Glutamatergic neuron (in vitro differentiated cells): ENCODE measurements around the gene SPIRE1. TPM values are rescaled to one million over a fixed set of nuclear protein-coding genes. Genes with fewer than 3 reads are reported as not detected.
"Not testable (repeated sequence)": the region's sequence is repeated elsewhere in the genome, so short reads cannot be mapped to it uniquely, and the experiment has no call there.

ENCODE experiments used
- DNase-seq: peaks from one replicate; pipeline ENCODE4 v3.0.0; 2022
- H3K27ac Mint-ChIP-seq: one replicate; pipeline ENCODE4 v1.8.0; 2020; ENCODE audit warnings: mild to moderate bottlenecking, mixed read lengths, inconsistent platforms; ENCODE audit not compliant: unreplicated experiment
- H3K27me3 Mint-ChIP-seq: one replicate; pipeline ENCODE4 v1.8.0; 2020; ENCODE audit warnings: mild to moderate bottlenecking, moderate library complexity, mixed read lengths, inconsistent platforms; ENCODE audit not compliant: unreplicated experiment
- H3K36me3 Mint-ChIP-seq: one replicate; pipeline ENCODE4 v1.8.0; 2020; ENCODE audit warnings: mild to moderate bottlenecking, mixed read lengths, inconsistent platforms; ENCODE audit not compliant: unreplicated experiment
- H3K4me1 Mint-ChIP-seq: one replicate; pipeline ENCODE4 v1.8.0; 2020; ENCODE audit warnings: mild to moderate bottlenecking, low read depth, mixed read lengths, inconsistent platforms; ENCODE audit not compliant: unreplicated experiment
- H3K4me3 Mint-ChIP-seq: one replicate; pipeline ENCODE4 v1.8.0; 2020; ENCODE audit warnings: mild to moderate bottlenecking, mixed read lengths, inconsistent platforms; ENCODE audit not compliant: unreplicated experiment
- H3K9me3 Mint-ChIP-seq: one replicate; pipeline ENCODE4 v1.8.0; 2020; ENCODE audit warnings: mild to moderate bottlenecking, moderate library complexity, mixed read lengths, inconsistent platforms; ENCODE audit not compliant: unreplicated experiment
- total RNA-seq: library from RNA; stranded (reverse); fragmentation: NEBNext Ultra II Directional; extraction: Animal tissue kit (Norgen Biotek cat#: 25700); gene quantifications from one replicate; pipeline ENCODE4 v1.2.1, GENCODE V29; 2021; ENCODE audit not compliant: unreplicated experiment
- TF ChIP-seq, protein P1 (sequence below): fragments of 200-600 bp; sonication (generic); IDR thresholded peaks from one replicate; pipeline ENCODE4 v1.5.0; 2021; ENCODE audit not compliant: partially characterized antibody, unreplicated experiment

SPIRE1 gene
- total RNA-seq, 1 donor from 2014 or later = 29.9 TPM

- peak overlapping the region; percentile 77 for H3K27ac Mint-ChIP-seq
- no peak overlapping the region for H3K4me3 Mint-ChIP-seq
- TF ChIP-seq, protein P1, sequence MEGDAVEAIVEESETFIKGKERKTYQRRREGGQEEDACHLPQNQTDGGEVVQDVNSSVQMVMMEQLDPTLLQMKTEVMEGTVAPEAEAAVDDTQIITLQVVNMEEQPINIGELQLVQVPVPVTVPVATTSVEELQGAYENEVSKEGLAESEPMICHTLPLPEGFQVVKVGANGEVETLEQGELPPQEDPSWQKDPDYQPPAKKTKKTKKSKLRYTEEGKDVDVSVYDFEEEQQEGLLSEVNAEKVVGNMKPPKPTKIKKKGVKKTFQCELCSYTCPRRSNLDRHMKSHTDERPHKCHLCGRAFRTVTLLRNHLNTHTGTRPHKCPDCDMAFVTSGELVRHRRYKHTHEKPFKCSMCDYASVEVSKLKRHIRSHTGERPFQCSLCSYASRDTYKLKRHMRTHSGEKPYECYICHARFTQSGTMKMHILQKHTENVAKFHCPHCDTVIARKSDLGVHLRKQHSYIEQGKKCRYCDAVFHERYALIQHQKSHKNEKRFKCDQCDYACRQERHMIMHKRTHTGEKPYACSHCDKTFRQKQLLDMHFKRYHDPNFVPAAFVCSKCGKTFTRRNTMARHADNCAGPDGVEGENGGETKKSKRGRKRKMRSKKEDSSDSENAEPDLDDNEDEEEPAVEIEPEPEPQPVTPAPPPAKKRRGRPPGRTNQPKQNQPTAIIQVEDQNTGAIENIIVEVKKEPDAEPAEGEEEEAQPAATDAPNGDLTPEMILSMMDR = no peak
- H3K4me1 Mint-ChIP-seq = peaks cover 7% of the 10 kb centered on the region
- peaks cover 2% of the 10 kb centered on the region for H3K9me3 Mint-ChIP-seq
- H3K27me3 Mint-ChIP-seq = peaks cover 5% of the 10 kb centered on the region
- no peak for DNase-seq
- no peaks in the 10 kb centered on the region for H3K36me3 Mint-ChIP-seq
Measured at GRCh38 chr18:12421732-12422131, 236.2 kb downstream of the SPIRE1 start.

- peak overlapping the region; percentile 79 for H3K4me3 Mint-ChIP-seq
- TF ChIP-seq, protein P1 = no peak
- peaks cover 2% of the 10 kb centered on the region for H3K9me3 Mint-ChIP-seq
- H3K27ac Mint-ChIP-seq = peak overlapping the region; percentile 77
- H3K27me3 Mint-ChIP-seq = peaks cover 5% of the 10 kb centered on the region
- H3K36me3 Mint-ChIP-seq = no peaks in the 10 kb centered on the region
- H3K4me1 Mint-ChIP-seq = peaks cover 10% of the 10 kb centered on the region
- DNase-seq = peak; percentile 77
Measured at GRCh38 chr18:12420821-12421421, 237.0 kb downstream of the SPIRE1 start.

DNA sequence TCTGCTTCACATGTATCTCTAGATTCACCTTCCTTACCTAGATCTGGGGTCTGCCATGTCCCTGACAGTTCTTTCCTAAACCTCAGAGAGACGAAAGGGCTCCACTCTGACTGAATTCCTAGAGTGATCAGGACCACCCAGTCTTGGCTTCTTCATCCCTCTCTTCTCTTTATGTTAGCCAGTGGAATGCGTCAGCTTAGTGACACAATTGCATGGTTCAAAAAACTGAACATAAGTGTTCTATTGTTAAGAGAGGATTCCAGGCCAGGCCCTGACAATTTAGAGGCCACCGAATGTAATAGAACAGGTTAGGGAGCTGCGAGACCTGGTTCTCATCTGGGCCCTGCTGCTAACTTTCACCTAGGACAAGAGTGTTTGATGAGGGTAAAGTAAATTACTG, 240.2 kb downstream of the SPIRE1 start:
- Mint-ChIP-seq H3K27ac (no peak overlapping the region), H3K4me3 (no peak overlapping the region), H3K4me1 (peaks cover 16% of the 10 kb centered on the region), H3K9me3 (peaks cover 4% of the 10 kb centered on the region), H3K27me3 (peaks cover 9% of the 10 kb centered on the region), H3K36me3 (no peaks in the 10 kb centered on the region)
- TF ChIP-seq, protein P1 = no peak
- DNase-seq = no peak

- no peaks in the 10 kb centered on the region for H3K36me3 Mint-ChIP-seq
- DNase-seq = no peak
- no peak overlapping the region for H3K27ac Mint-ChIP-seq
- TF ChIP-seq, protein P1 = no peak
- no peak overlapping the region for H3K4me3 Mint-ChIP-seq
- H3K27me3 Mint-ChIP-seq = peaks cover 7% of the 10 kb centered on the region
- H3K9me3 Mint-ChIP-seq = peaks cover 4% of the 10 kb centered on the region
- H3K4me1 Mint-ChIP-seq = peaks cover 11% of the 10 kb centered on the region
Measured at GRCh38 chr18:12416098-12416729, 241.7 kb downstream of the SPIRE1 start.

DNA sequence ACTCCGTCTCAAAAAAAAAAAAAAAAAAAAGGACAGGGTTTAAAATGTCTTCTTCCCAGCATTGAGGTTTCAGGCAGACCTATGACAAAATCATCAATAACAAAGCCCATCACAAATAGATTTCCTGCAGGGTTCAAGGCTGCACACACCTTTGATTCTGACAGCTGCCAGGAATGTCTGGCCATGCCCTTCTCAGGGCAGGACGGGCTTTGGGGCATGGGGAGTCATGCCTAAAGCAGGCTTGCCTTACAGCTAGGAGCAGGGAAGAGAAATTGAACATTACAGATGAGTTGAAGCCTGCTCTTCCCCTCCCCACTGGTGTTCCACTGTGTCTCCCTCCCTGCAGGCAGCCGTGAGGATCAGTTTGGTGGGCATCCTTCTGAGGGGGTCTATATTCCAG, 246.5 kb downstream of the SPIRE1 start:
- Mint-ChIP-seq H3K27ac (no peak overlapping the region), H3K27me3 (peaks cover 13% of the 10 kb centered on the region), H3K4me3 (no peak overlapping the region), H3K36me3 (no peaks in the 10 kb centered on the region), H3K9me3 (peaks cover 6% of the 10 kb centered on the region), H3K4me1 (peaks cover 14% of the 10 kb centered on the region)
- TF ChIP-seq, protein P1 = no peak
- no peak for DNase-seq

DNA sequence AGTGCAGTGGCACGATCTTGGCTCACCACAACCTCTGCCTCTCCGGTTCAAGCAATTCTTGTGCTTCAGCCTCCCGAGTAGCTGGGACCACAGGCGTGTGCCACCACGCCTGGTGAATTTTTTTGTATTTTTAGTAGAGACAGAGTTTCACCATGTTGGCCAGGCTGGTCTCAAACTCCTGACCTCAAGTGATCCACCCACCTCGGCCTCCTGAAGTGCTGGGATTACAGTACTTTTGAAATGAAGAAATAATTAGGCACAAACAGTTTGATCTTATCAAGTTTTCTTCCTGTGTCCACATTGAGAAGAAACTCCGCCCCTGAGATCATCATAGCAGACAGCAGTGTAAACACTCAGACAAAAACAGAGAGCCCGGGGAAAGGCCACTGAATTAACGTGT, 247.2 kb downstream of the SPIRE1 start:
- not testable (repeated sequence) for H3K4me3 Mint-ChIP-seq

More for the DNA sequence above, 247.2 kb downstream of the SPIRE1 start:
- H3K27ac Mint-ChIP-seq, H3K36me3 Mint-ChIP-seq, DNase-seq, H3K4me1 Mint-ChIP-seq, H3K9me3 Mint-ChIP-seq: not testable (repeated sequence)
- H3K27me3 Mint-ChIP-seq = peaks cover 13% of the 10 kb centered on the region
